HCT116 (cell line): ENCODE data around the gene LAMA4. TPM values are rescaled to one million over a fixed set of nuclear protein-coding genes. Genes with fewer than 3 reads are reported as not detected.

Source experiments
- ATAC-seq: fragments of 200-7000 bp; cut with Tn5 transposase; 2 replicates; pipeline ENCODE4 v1.9.1; 2020; ENCODE audit warnings: mild to moderate bottlenecking, moderate library complexity
- BruUV-seq: library from RNA; stranded (reverse); fragments of 400-500 nt; replicated peaks from 2 replicates; lab custom pipeline; 2021; lab: Mats Ljungman, UMichigan
- CTCF ChIA-PET: fragments of 300-600 bp; sonication (Branson Sonifier 250); formaldehyde crosslinking; loops from one replicate; lab custom pipeline; 2021; ENCODE audit warnings: antibody characterized with exemption; lab: Charles Lee
- POLR2A ChIA-PET: fragments of 300-600, 350-600 bp; sonication (Branson Sonifier 250); formaldehyde crosslinking; loops from one replicate; lab custom pipeline; 2021; ENCODE audit warnings: antibody characterized with exemption; lab: Charles Lee
- RAD21 ChIA-PET, 2 experiments: fragments of 300-600 bp; sonication (Branson Sonifier 250); formaldehyde crosslinking; loops; one replicate each; lab custom pipeline; 2023; ENCODE audit warnings: low total read pairs in 2 of 2; ENCODE audit not compliant: uncharacterized antibody in 2 of 2, unreplicated experiment in 2 of 2, low non-redundant PET in 1 of 2; lab: Charles Lee
- DNase-seq: peaks from one replicate; pipeline ENCODE4 v3.0.0-alpha.2; 2010; ENCODE audit warnings: low read depth, low spot score
- H2AFZ ChIP-seq: fragments of 200-600 bp; shearing (Covaris generic), sonication (generic); 2 replicates; pipeline ENCODE4 v1.6.1; 2017; ENCODE audit warnings: low read depth, mixed run types, mixed read lengths, antibody characterized with exemption, low read length; ENCODE audit not compliant: poor library complexity, severe bottlenecking
- H3K27ac ChIP-seq: 2 replicates; pipeline ENCODE4 v1.5.1; 2012; ENCODE audit warnings: low read depth, low read length
- H3K27me3 ChIP-seq: fragments of 200-600 bp; sonication (generic); 2 replicates; pipeline ENCODE4 v1.6.1; 2016; ENCODE audit warnings: mixed run types, low read length, mixed read lengths; ENCODE audit not compliant: insufficient read depth
- H3K36me3 ChIP-seq, 2 experiments: fragments of 200-500 bp in 1 of 2; fragments of 200-600 bp in 1 of 2; sonication (Bioruptor generic) in 1 of 2; sonication (generic) in 1 of 2; 2 replicates each; pipeline versions ENCODE4 v1.5.1 to v1.6.1; 2014 to 2016; ENCODE audit warnings: low read length in 2 of 2, inconsistent platforms in 1 of 2, mixed read lengths in 1 of 2, mixed run types in 1 of 2; ENCODE audit not compliant: insufficient read depth in 2 of 2, control insufficient read depth in 1 of 2
- H3K4me1 ChIP-seq, 2 experiments: fragments of 200-600 bp in 1 of 2; sonication (generic) in 1 of 2; 2 replicates each; pipeline versions ENCODE4 v1.5.1 to v1.6.1; 2012 to 2017; ENCODE audit warnings: low read length in 2 of 2, inconsistent platforms in 1 of 2, mild to moderate bottlenecking in 1 of 2, mixed read lengths in 1 of 2, mixed run types in 1 of 2, moderate library complexity in 1 of 2; ENCODE audit not compliant: insufficient read depth in 2 of 2, control insufficient read depth in 1 of 2
- H3K4me2 ChIP-seq: fragments of 200-600 bp; sonication (generic); 2 replicates; pipeline ENCODE4 v1.6.1; 2017; ENCODE audit warnings: mixed run types, low read length, mixed read lengths
- H3K4me3 ChIP-seq, 2 experiments: fragments of 200-600 bp in 1 of 2; sonication (generic) in 1 of 2; replicated peaks in 1 of 2; 2 replicates each; pipeline ENCODE4 v1.5.1; 2011 to 2016; ENCODE audit warnings: low read length in 2 of 2, control low read depth in 1 of 2, low read depth in 1 of 2, mild to moderate bottlenecking in 1 of 2, mixed read lengths in 1 of 2, mixed run types in 1 of 2
- H3K79me2 ChIP-seq: fragments of 200-600 bp; sonication (generic); 2 replicates; pipeline ENCODE4 v1.6.1; 2017; ENCODE audit warnings: mild to moderate bottlenecking, mixed run types, low read length, moderate library complexity, mixed read lengths; ENCODE audit not compliant: insufficient read depth
- H3K9ac ChIP-seq: fragments of 200-600 bp; sonication (generic); 2 replicates; pipeline ENCODE4 v1.6.1; 2016; ENCODE audit warnings: low read length, mixed read lengths
- H3K9me2 ChIP-seq: fragments of 200-600 bp; sonication (generic), shearing (Covaris generic); 2 replicates; pipeline ENCODE4 v1.6.1; 2017; ENCODE audit warnings: mixed run types, mild to moderate bottlenecking, moderate library complexity; ENCODE audit not compliant: insufficient read depth
- H3K9me3 ChIP-seq, 2 experiments: fragments of 200-500 bp in 1 of 2; fragments of 200-600 bp in 1 of 2; sonication (Bioruptor generic) in 1 of 2; sonication (generic) in 1 of 2; 2 replicates each; pipeline ENCODE4 v1.6.1; 2014 to 2017; ENCODE audit warnings: low read length in 2 of 2, mixed read lengths in 2 of 2, inconsistent platforms in 1 of 2, low read depth in 1 of 2, mild to moderate bottlenecking in 1 of 2, mixed run types in 1 of 2, moderate library complexity in 1 of 2; ENCODE audit not compliant: control insufficient read depth in 1 of 2, insufficient read depth in 1 of 2
- H4K20me1 ChIP-seq: fragments of 200-600 bp; sonication (generic), shearing (Covaris generic); 2 replicates; pipeline ENCODE4 v1.6.1; 2017; ENCODE audit warnings: mixed run types, mild to moderate bottlenecking, moderate library complexity; ENCODE audit not compliant: insufficient read depth
- CBX3 ChIP-seq: IDR thresholded peaks from 2 replicates; pipeline ENCODE4 v1.6.1; 2012; ENCODE audit warnings: low read depth
- CEBPB ChIP-seq: IDR thresholded peaks from 2 replicates; pipeline ENCODE4 v1.6.1; 2012; ENCODE audit warnings: low read depth
- ELF1 ChIP-seq: IDR thresholded peaks from 2 replicates; pipeline ENCODE4 v1.6.1; 2012; ENCODE audit warnings: low read depth, borderline replicate concordance
- EZH2 ChIP-seq: fragments of 200-600 bp; sonication (generic); IDR thresholded peaks from 2 replicates; pipeline ENCODE4 v1.6.1; 2017; ENCODE audit warnings: antibody characterized with exemption, mixed run types
- EZH2phosphoT487 ChIP-seq: fragments of 200-600 bp; IDR thresholded peaks from 2 replicates; pipeline ENCODE4 v1.6.1; 2018; ENCODE audit warnings: antibody characterized with exemption, borderline replicate concordance
- FOSL1 ChIP-seq: IDR thresholded peaks from 2 replicates; pipeline ENCODE4 v1.6.1; 2012; ENCODE audit warnings: low read depth
- JUND ChIP-seq: IDR thresholded peaks from 2 replicates; pipeline ENCODE4 v1.6.1; 2012
- POLR2A ChIP-seq: IDR thresholded peaks from 2 replicates; pipeline ENCODE4 v1.7.0; 2011; ENCODE audit warnings: borderline replicate concordance; ENCODE audit not compliant: insufficient read depth, insufficient read length; ENCODE audit errors: extremely low read depth
- POLR2AphosphoS5 ChIP-seq: IDR thresholded peaks from 2 replicates; pipeline ENCODE4 v1.6.1; 2011; ENCODE audit warnings: mild to moderate bottlenecking, low read depth, low read length, moderate library complexity
- SIN3A ChIP-seq: IDR thresholded peaks from 2 replicates; pipeline ENCODE4 v1.6.1; 2012; ENCODE audit warnings: low read depth
- SP1 ChIP-seq: IDR thresholded peaks from 2 replicates; pipeline ENCODE4 v1.6.1; 2012; ENCODE audit warnings: low read depth
- TCF7L2 ChIP-seq: IDR thresholded peaks from 2 replicates; pipeline ENCODE4 v1.7.0; 2011; ENCODE audit warnings: borderline replicate concordance, inconsistent platforms; ENCODE audit not compliant: insufficient read depth, insufficient read length; ENCODE audit errors: extremely low read depth
- ZFX ChIP-seq: fragments of 450-650 bp; IDR thresholded peaks from 2 replicates; pipeline ENCODE4 v1.6.1; 2017
- intact Hi-C: fragments of 100-400 bp; cut with micrococcal nuclease; formaldehyde crosslinking; loops from 2 replicates; pipeline ENCODE4 v1.10.0; 2022
- total RNA-seq: library from RNA; stranded (reverse); gene quantifications from one replicate; pipeline ENCODE4 v1.2.1, GENCODE V29; 2021; ENCODE audit not compliant: unreplicated experiment
- TF ChIP-seq, protein P1 (sequence below): IDR thresholded peaks from 2 replicates; pipeline ENCODE4 v1.6.1; 2011; ENCODE audit warnings: mild to moderate bottlenecking, low read length, moderate library complexity; ENCODE audit not compliant: insufficient replicate concordance; ENCODE audit errors: extremely low read depth
- TF ChIP-seq, protein P2 (sequence below): IDR thresholded peaks from 2 replicates; pipeline ENCODE4 v1.6.1; 2012; ENCODE audit warnings: low read depth

Gene LAMA4
- total RNA-seq, 1 experiment from 2014 or later = 2.2 TPM

DNA sequence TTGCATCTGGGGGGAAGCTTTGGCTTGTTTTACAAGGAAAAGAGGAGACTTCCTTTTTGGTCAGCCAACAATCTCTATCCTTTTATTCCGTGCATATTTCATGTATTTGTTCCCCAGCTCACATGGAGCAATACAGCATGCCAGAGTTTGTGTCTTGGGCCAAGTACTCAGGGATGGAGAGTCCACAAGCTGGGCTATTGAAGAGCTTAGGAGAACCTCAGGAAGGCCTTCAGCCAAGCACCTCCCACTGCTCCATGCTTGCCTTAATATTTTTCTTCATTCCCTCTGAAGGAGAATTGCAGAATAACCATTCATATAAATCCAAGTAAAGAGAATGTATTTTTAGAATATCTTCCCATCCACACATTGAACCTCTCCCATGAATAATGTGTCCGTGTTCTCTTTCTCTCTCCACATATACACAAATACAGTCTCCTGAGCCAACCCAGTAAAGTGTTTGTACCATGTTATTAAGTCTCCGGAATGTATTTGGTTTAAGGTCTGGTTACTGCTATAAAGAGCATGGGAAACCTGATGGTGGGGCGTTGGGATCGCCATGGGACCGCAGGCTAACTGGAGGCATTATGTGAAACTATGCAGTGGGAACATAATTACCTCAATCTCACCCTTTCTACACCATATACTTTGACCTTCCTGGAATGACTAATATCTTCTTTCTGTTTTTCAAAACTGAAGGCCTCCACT, 3.0 kb downstream of the LAMA4 start:
- H3K9ac ChIP-seq = no peak overlapping the region
- TF ChIP-seq EZH2 = no peak
- no peak for TF ChIP-seq POLR2A
- TF ChIP-seq POLR2AphosphoS5 = no peak
- no peak for TF ChIP-seq SIN3A
- no peak for TF ChIP-seq CBX3
- no peak for TF ChIP-seq SP1
- TF ChIP-seq TCF7L2 = no peak
- TF ChIP-seq CEBPB = no peak
- TF ChIP-seq ZFX = no peak
- no peak for ATAC-seq

DNA sequence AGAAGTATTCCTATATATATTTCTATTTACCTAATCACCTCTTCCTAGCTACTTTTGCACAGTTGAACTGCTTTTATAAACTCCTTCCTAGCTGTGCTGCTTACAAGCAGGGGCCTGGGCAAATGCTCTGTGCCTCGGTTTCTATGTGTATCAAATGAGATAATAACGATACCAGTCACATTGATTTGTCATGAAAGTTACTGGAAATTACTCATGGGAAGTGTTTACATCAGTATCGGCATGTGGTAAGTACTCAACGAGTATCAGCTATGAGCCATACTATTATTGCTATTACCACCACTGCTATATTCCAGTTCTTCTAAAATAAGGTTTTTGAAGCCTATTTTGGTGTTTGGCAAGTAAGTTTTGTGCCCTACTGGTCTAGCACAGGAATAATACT, 4.9 kb downstream of the LAMA4 start:
- CTCF ChIA-PET = no interaction called here
- Histone ChIP-seq H3K4me2 (no peak overlapping the region), H3K9ac (no peak overlapping the region), H3K9me2 (no peaks in the 10 kb centered on the region), H2AFZ (no peak overlapping the region), H3K27me3 (no peaks in the 10 kb centered on the region), H3K9me3 (no peaks in the 10 kb centered on the region), H4K20me1 (no peaks in the 10 kb centered on the region), H3K27ac (no peak overlapping the region), H3K36me3 (no peaks in the 10 kb centered on the region), H3K79me2 (no peaks in the 10 kb centered on the region), H3K4me3 (no peak overlapping the region), H3K4me1 (peaks cover 0 to 18% of the 10 kb centered on the region in 2 experiments; a peak in 1 of 4 replicates)
- RAD21 ChIA-PET = no interaction called here
- DNase-seq = no peak
- POLR2A ChIA-PET = no interaction called here
- no TSS peak for BruUV-seq
- ATAC-seq = no peak
- intact Hi-C loops = no loop called here
- TF ChIP-seq JUND (no peak), SIN3A (no peak), EZH2 (no peak), SP1 (no peak), CEBPB (no peak), EZH2phosphoT487 (no peak), ELF1 (no peak), CBX3 (no peak), TCF7L2 (no peak), FOSL1 (no peak), ZFX (no peak)
- TF ChIP-seq, protein P1, sequence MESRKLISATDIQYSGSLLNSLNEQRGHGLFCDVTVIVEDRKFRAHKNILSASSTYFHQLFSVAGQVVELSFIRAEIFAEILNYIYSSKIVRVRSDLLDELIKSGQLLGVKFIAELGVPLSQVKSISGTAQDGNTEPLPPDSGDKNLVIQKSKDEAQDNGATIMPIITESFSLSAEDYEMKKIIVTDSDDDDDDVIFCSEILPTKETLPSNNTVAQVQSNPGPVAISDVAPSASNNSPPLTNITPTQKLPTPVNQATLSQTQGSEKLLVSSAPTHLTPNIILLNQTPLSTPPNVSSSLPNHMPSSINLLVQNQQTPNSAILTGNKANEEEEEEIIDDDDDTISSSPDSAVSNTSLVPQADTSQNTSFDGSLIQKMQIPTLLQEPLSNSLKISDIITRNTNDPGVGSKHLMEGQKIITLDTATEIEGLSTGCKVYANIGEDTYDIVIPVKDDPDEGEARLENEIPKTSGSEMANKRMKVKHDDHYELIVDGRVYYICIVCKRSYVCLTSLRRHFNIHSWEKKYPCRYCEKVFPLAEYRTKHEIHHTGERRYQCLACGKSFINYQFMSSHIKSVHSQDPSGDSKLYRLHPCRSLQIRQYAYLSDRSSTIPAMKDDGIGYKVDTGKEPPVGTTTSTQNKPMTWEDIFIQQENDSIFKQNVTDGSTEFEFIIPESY = no peak
- TF ChIP-seq, protein P2, sequence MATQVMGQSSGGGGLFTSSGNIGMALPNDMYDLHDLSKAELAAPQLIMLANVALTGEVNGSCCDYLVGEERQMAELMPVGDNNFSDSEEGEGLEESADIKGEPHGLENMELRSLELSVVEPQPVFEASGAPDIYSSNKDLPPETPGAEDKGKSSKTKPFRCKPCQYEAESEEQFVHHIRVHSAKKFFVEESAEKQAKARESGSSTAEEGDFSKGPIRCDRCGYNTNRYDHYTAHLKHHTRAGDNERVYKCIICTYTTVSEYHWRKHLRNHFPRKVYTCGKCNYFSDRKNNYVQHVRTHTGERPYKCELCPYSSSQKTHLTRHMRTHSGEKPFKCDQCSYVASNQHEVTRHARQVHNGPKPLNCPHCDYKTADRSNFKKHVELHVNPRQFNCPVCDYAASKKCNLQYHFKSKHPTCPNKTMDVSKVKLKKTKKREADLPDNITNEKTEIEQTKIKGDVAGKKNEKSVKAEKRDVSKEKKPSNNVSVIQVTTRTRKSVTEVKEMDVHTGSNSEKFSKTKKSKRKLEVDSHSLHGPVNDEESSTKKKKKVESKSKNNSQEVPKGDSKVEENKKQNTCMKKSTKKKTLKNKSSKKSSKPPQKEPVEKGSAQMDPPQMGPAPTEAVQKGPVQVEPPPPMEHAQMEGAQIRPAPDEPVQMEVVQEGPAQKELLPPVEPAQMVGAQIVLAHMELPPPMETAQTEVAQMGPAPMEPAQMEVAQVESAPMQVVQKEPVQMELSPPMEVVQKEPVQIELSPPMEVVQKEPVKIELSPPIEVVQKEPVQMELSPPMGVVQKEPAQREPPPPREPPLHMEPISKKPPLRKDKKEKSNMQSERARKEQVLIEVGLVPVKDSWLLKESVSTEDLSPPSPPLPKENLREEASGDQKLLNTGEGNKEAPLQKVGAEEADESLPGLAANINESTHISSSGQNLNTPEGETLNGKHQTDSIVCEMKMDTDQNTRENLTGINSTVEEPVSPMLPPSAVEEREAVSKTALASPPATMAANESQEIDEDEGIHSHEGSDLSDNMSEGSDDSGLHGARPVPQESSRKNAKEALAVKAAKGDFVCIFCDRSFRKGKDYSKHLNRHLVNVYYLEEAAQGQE = no peak

More for the DNA sequence above, 3.0 kb downstream of the LAMA4 start:
- ChIA-PET CTCF (no interaction called here), RAD21 (no interaction called here), POLR2A (no interaction called here)
- DNase-seq = no peak
- H3K27ac ChIP-seq = no peak overlapping the region
- H4K20me1 ChIP-seq = no peaks in the 10 kb centered on the region
- H3K4me3 ChIP-seq = no peak overlapping the region
- no peaks in the 10 kb centered on the region for H3K36me3 ChIP-seq
- H3K79me2 ChIP-seq = no peaks in the 10 kb centered on the region
- no peaks in the 10 kb centered on the region for H3K9me2 ChIP-seq
- intact Hi-C loops = no loop called here
- H3K4me1 ChIP-seq = peaks cover 0 to 23% of the 10 kb centered on the region in 2 experiments; a peak in 1 of 4 replicates
- no peak overlapping the region for H2AFZ ChIP-seq
- no peaks in the 10 kb centered on the region for H3K27me3 ChIP-seq
- BruUV-seq = no TSS peak
- H3K9me3 ChIP-seq = no peaks in the 10 kb centered on the region
- H3K4me2 ChIP-seq = no peak overlapping the region
